B cell (primary cell): ENCODE data around the gene PDE3A. TPM values are rescaled to one million over a fixed set of nuclear protein-coding genes. Genes with fewer than 3 reads are reported as not detected.

Experiments used
- ATAC-seq: fragments of 200-7000 bp; cut with Tn5 transposase; one replicate; pipeline ENCODE4 v1.10.0; 2021; ENCODE audit warnings: low read depth, mild to moderate bottlenecking, moderate number of reproducible peaks, moderate library complexity
- CTCF ChIA-PET: fragments of 350-600 bp; sonication (Branson Sonifier 250); formaldehyde crosslinking; loops from one replicate; lab custom pipeline; 2021; ENCODE audit warnings: antibody characterized with exemption, inconsistent platforms; lab: Charles Lee
- POLR2A ChIA-PET: fragments of 350-600 bp; sonication (Branson Sonifier 250); formaldehyde crosslinking; loops from one replicate; lab custom pipeline; 2021; ENCODE audit warnings: antibody characterized with exemption; lab: Charles Lee
- DNase-seq: peaks from one replicate; pipeline ENCODE4 v3.0.0; 2013
- H2AFZ ChIP-seq: 2 replicates; pipeline ENCODE4 v1.6.1; 2012; ENCODE audit warnings: mild to moderate bottlenecking, low read depth, low read length; ENCODE audit not compliant: insufficient read depth, poor library complexity, severe bottlenecking
- H3K27ac ChIP-seq, 2 donors: 1 replicate in 1 of 2; 2 replicates in 1 of 2; pipeline ENCODE4 v1.5.1; 2012 to 2013; ENCODE audit warnings: low read length in 2 of 2, mild to moderate bottlenecking in 2 of 2, moderate library complexity in 1 of 2
- H3K27me3 ChIP-seq, 4 experiments: fragments of 200-600 bp in 1 of 4; sonication (generic) in 1 of 4; replicated peaks in 1 of 4; 1 replicate in 2 of 4; 2 replicates in 2 of 4; pipeline versions ENCODE4 v1.6.1 to v1.7.0; 2013 to 2016; ENCODE audit warnings: low read length in 3 of 4, mild to moderate bottlenecking in 2 of 4, mixed read lengths in 1 of 4, moderate library complexity in 1 of 4; ENCODE audit not compliant: insufficient read depth in 4 of 4, control insufficient read depth in 3 of 4; ENCODE audit errors: control extremely low read depth in 1 of 4
- H3K36me3 ChIP-seq, 2 experiments: replicated peaks in 1 of 2; 1 replicate in 1 of 2; 2 replicates in 1 of 2; pipeline versions ENCODE4 v1.6.1 to v1.7.1; 2013; ENCODE audit warnings: low read length in 1 of 2; ENCODE audit not compliant: insufficient read depth in 2 of 2, control insufficient read depth in 1 of 2; ENCODE audit errors: control extremely low read depth in 1 of 2, extremely low read depth in 1 of 2
- H3K4me1 ChIP-seq, 2 donors: fragments of 200-600 bp in 1 of 2; sonication (generic) in 1 of 2; 1 replicate in 1 of 2; 2 replicates in 1 of 2; pipeline versions ENCODE4 v1.5.1 to v1.6.1; 2013 to 2017; ENCODE audit warnings: low read length in 2 of 2; ENCODE audit not compliant: control insufficient read depth in 2 of 2, insufficient read depth in 2 of 2
- H3K4me2 ChIP-seq: replicated peaks from 2 replicates; pipeline ENCODE3; 2012; ENCODE audit warnings: mild to moderate bottlenecking, low read depth, low read length; ENCODE audit not compliant: poor library complexity, severe bottlenecking
- H3K4me3 ChIP-seq, 5 experiments: fragments of 200-600 bp in 1 of 5; sonication (generic) in 1 of 5; 1 replicate in 3 of 5; 2 replicates in 2 of 5; pipeline versions ENCODE4 v1.5.1 to v1.7.0; 2011 to 2016; ENCODE audit warnings: low read length in 4 of 5, mild to moderate bottlenecking in 4 of 5, low read depth in 2 of 5, control low read depth in 1 of 5, moderate library complexity in 1 of 5; ENCODE audit not compliant: insufficient read depth in 1 of 5; ENCODE audit errors: control extremely low read depth in 1 of 5, extremely low read depth in 1 of 5
- H3K79me2 ChIP-seq: fragments of 200-600 bp; sonication (generic); one replicate; pipeline ENCODE4 v1.6.0; 2016; ENCODE audit warnings: low read length; ENCODE audit not compliant: control insufficient read depth, insufficient read depth
- H3K9ac ChIP-seq: fragments of 200-600 bp; sonication (generic); 2 replicates; pipeline ENCODE4 v1.6.1; 2017; ENCODE audit warnings: mild to moderate bottlenecking, low read length, moderate library complexity
- H3K9me3 ChIP-seq, 3 donors: one replicate each; pipeline versions ENCODE4 v1.6.1 to v1.7.1; 2013; ENCODE audit warnings: low read length in 2 of 3; ENCODE audit not compliant: control insufficient read depth in 2 of 3, insufficient read depth in 1 of 3; ENCODE audit errors: control extremely low read depth in 1 of 3
- H4K20me1 ChIP-seq: 2 replicates; pipeline ENCODE4 v1.6.0; 2012; ENCODE audit warnings: mild to moderate bottlenecking, low read length; ENCODE audit not compliant: insufficient read depth, control insufficient read depth, poor library complexity, severe bottlenecking
- H3K27ac Mint-ChIP-seq: one replicate; pipeline ENCODE4 v1.8.0; 2021; ENCODE audit warnings: mixed read lengths
- H3K27me3 Mint-ChIP-seq: one replicate; pipeline ENCODE4 v1.8.0; 2021; ENCODE audit warnings: mixed read lengths
- H3K4me1 Mint-ChIP-seq: one replicate; pipeline ENCODE4 v1.8.0; 2021; ENCODE audit warnings: mixed read lengths
- H3K4me3 Mint-ChIP-seq: one replicate; pipeline ENCODE4 v1.8.0; 2021; ENCODE audit warnings: mixed read lengths
- H3K9me3 Mint-ChIP-seq: one replicate; pipeline ENCODE4 v1.8.0; 2022; ENCODE audit warnings: mixed read lengths; ENCODE audit not compliant: insufficient read depth
- EZH2 ChIP-seq: IDR thresholded peaks from 2 replicates; pipeline ENCODE4 v1.6.1; 2012; ENCODE audit warnings: borderline replicate concordance, low read depth, mild to moderate bottlenecking, moderate library complexity, low read length; ENCODE audit not compliant: insufficient read depth, poor library complexity, severe bottlenecking
- WGBS: methylation state at CpG from one replicate; pipeline ENCODE4 v1.1.5; 2013; ENCODE audit warnings: missing lambda C conversion rate; ENCODE audit not compliant: insufficient coverage; 5-methylcytosine and 5-hydroxymethylcytosine counted together
- intact Hi-C: fragments of 100-400 bp; cut with micrococcal nuclease; formaldehyde crosslinking; loops from one replicate; pipeline ENCODE4 v1.10.0; 2022
- polyA plus RNA-seq: library from polyadenylated mRNA; depleted of rRNA; stranded (reverse); fragments of >200 nt; gene quantifications from 2 replicates; pipeline ENCODE4 v1.2.3, GENCODE V29; 2012
- total RNA-seq, 2 donors: library from RNA; stranded (reverse); fragments of 120-200 nt in 1 of 2; gene quantifications; 1 replicate in 1 of 2; 2 replicates in 1 of 2; pipeline versions ENCODE4 v1.2.3 to v1.2.4, GENCODE V29; 2013 to 2022
- TF ChIP-seq, protein P1 (sequence below): fragments of 200-600 bp; IDR thresholded peaks from one replicate; pipeline ENCODE4 v1.8.0; 2022; ENCODE audit warnings: antibody characterized with exemption, mild to moderate bottlenecking

PDE3A gene
- total and polyA plus RNA-seq, 2 donors (not counting 1 experiment from before 2014, with no cell fraction given) = not detected

- Mint-ChIP-seq H3K9me3 (no peaks in the 10 kb centered on the region), H3K4me1 (no peaks in the 10 kb centered on the region), H3K4me3 (no peak overlapping the region), H3K27ac (no peak overlapping the region), H3K27me3 (no peaks in the 10 kb centered on the region)
- no peak overlapping the region for H3K27ac ChIP-seq
- no CpG with 5 or more reads among the region's 1 CpG for WGBS
- DNase-seq (no peak), ATAC-seq (no peak)
- POLR2A ChIA-PET = no interaction called here
- H3K4me3 ChIP-seq = no peak overlapping the region
- no peaks in the 10 kb centered on the region for H3K36me3 ChIP-seq
- no peaks in the 10 kb centered on the region for H3K9me3 ChIP-seq
- no peaks in the 10 kb centered on the region for H3K4me1 ChIP-seq
- H3K4me2 ChIP-seq = no peak overlapping the region
- H2AFZ ChIP-seq = no peak overlapping the region
- no peak overlapping the region for H3K9ac ChIP-seq
- H3K27me3 ChIP-seq = no peaks in the 10 kb centered on the region
- H3K79me2 ChIP-seq = no peaks in the 10 kb centered on the region
- no peak for TF ChIP-seq EZH2
- TF ChIP-seq, protein P1, sequence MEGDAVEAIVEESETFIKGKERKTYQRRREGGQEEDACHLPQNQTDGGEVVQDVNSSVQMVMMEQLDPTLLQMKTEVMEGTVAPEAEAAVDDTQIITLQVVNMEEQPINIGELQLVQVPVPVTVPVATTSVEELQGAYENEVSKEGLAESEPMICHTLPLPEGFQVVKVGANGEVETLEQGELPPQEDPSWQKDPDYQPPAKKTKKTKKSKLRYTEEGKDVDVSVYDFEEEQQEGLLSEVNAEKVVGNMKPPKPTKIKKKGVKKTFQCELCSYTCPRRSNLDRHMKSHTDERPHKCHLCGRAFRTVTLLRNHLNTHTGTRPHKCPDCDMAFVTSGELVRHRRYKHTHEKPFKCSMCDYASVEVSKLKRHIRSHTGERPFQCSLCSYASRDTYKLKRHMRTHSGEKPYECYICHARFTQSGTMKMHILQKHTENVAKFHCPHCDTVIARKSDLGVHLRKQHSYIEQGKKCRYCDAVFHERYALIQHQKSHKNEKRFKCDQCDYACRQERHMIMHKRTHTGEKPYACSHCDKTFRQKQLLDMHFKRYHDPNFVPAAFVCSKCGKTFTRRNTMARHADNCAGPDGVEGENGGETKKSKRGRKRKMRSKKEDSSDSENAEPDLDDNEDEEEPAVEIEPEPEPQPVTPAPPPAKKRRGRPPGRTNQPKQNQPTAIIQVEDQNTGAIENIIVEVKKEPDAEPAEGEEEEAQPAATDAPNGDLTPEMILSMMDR = no peak
- H4K20me1 ChIP-seq = no peaks in the 10 kb centered on the region
- CTCF ChIA-PET = no interaction called here
- intact Hi-C loops = no loop called here
These were observed 64.0 kb downstream of the PDE3A start for GRCh38 chr12:20432290-20432689.

GRCh38 chr12:20434996-20435395, 66.7 kb downstream of the PDE3A start:
- no peaks in the 10 kb centered on the region for H3K4me1 Mint-ChIP-seq
- TF ChIP-seq, protein P1 = no peak
- no peak for TF ChIP-seq EZH2
- H3K27ac Mint-ChIP-seq = no peak overlapping the region
- no peak overlapping the region for H3K4me3 Mint-ChIP-seq
- H3K4me3 ChIP-seq = no peak overlapping the region
- no peaks in the 10 kb centered on the region for H3K27me3 Mint-ChIP-seq
- H3K79me2 ChIP-seq = no peaks in the 10 kb centered on the region
- no peaks in the 10 kb centered on the region for H3K36me3 ChIP-seq
- H3K9me3 ChIP-seq = no peaks in the 10 kb centered on the region
- no peaks in the 10 kb centered on the region for H4K20me1 ChIP-seq
- ChIA-PET CTCF (no interaction called here), POLR2A (no interaction called here)
- ATAC-seq (no peak), DNase-seq (no peak)
- WGBS = 100% methylated on average over 1 of the region's 3 CpGs
- H3K4me1 ChIP-seq = no peaks in the 10 kb centered on the region
- no peak overlapping the region for H2AFZ ChIP-seq
- intact Hi-C loops = no loop called here
- H3K27me3 ChIP-seq = no peaks in the 10 kb centered on the region
- no peak overlapping the region for H3K4me2 ChIP-seq
- no peaks in the 10 kb centered on the region for H3K9me3 Mint-ChIP-seq
- no peak overlapping the region for H3K9ac ChIP-seq
- no peak overlapping the region for H3K27ac ChIP-seq
